Measurements from ENCODE around the gene MDM2.
"Not testable (repeated sequence)": the region's sequence is repeated elsewhere in the genome, so short reads cannot be mapped to it uniquely, and the experiment has no call there.

MDM2 gene

GRCh38 chr12:68827895-68828671 is 20.1 kb downstream of the MDM2 start:
- no peak for DNase-seq (ENCODE audit: low spot score)

- DNase-seq (ENCODE audit: low spot score), result no peak
Measured at GRCh38 chr12:68828672-68829068, 20.7 kb downstream of the MDM2 start.

- no peak for DNase-seq (ENCODE audit: low spot score)
Measured at GRCh38 chr12:68831272-68831671, 23.3 kb downstream of the MDM2 start.

GRCh38 chr12:68831751-68832503 is 23.9 kb downstream of the MDM2 start:
- DNase-seq (ENCODE audit: low spot score), result no peak

- no peak for DNase-seq (ENCODE audit: low spot score)
Measured at GRCh38 chr12:68832504-68832867, 24.5 kb downstream of the MDM2 start.

GRCh38 chr12:68833508-68833907 is 25.5 kb downstream of the MDM2 start:
- no peak for DNase-seq (ENCODE audit: low spot score)

GRCh38 chr12:68835333-68835908 is 27.4 kb downstream of the MDM2 start:
- no peak for DNase-seq (ENCODE audit: low spot score)

- DNase-seq (ENCODE audit: low spot score), result no peak
Measured at GRCh38 chr12:68837215-68837614, 29.2 kb downstream of the MDM2 start.

- no peak for DNase-seq (ENCODE audit: low spot score)
Measured at GRCh38 chr12:68838046-68838886, 30.3 kb downstream of the MDM2 start.

- no peak for DNase-seq (ENCODE audit: low spot score)
Measured at GRCh38 chr12:68839183-68840147, 31.5 kb downstream of the MDM2 start.

- DNase-seq (ENCODE audit: low spot score), result not testable (repeated sequence)
Measured at GRCh38 chr12:68841175-68841574, 33.2 kb downstream of the MDM2 start.

GRCh38 chr12:68841717-68842116 is 33.7 kb downstream of the MDM2 start:
- no peak for DNase-seq (ENCODE audit: low spot score)

- DNase-seq (ENCODE audit: low spot score), result no peak
Measured at GRCh38 chr12:68842123-68842522, 34.1 kb downstream of the MDM2 start.

GRCh38 chr12:68842784-68843567 is 35.0 kb downstream of the MDM2 start:
- no peak for DNase-seq (ENCODE audit: low spot score)

GRCh38 chr12:68844318-68844745 is 36.4 kb downstream of the MDM2 start:
- no peak for DNase-seq (ENCODE audit: low spot score)

- DNase-seq (ENCODE audit: low spot score), result no peak
Measured at GRCh38 chr12:68844788-68845695, 37.1 kb downstream of the MDM2 start.

- DNase-seq (ENCODE audit: low spot score), result no peak
Measured at GRCh38 chr12:68846811-68847210, 38.8 kb downstream of the MDM2 start.

- DNase-seq (ENCODE audit: low spot score), result no peak
Measured at GRCh38 chr12:68850390-68850789, 42.4 kb downstream of the MDM2 start.

All from activated CD4-positive, alpha-beta T cell treated with anti-CD3 and anti-CD28 coated beads, Interleukin-2, Interleukin-4, amounts not matched to agents 100 ng/mL and 50 ng/mL, durations not matched to agents 16 hours and 8 hours (primary cell).